GM12874 (cell line): ENCODE results near the gene PAQR5.

ENCODE experiments used
- TF ChIP-seq, protein P1 (sequence below): IDR thresholded peaks from 2 replicates; pipeline ENCODE4 v1.5.1; 2011; ENCODE audit warnings: low read depth, mild to moderate bottlenecking, control low read depth, low read length, moderate library complexity; ENCODE audit not compliant: insufficient read depth

Gene PAQR5, protein sequence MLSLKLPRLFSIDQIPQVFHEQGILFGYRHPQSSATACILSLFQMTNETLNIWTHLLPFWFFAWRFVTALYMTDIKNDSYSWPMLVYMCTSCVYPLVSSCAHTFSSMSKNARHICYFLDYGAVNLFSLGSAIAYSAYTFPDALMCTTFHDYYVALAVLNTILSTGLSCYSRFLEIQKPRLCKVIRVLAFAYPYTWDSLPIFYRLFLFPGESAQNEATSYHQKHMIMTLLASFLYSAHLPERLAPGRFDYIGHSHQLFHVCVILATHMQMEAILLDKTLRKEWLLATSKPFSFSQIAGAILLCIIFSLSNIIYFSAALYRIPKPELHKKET

DNA sequence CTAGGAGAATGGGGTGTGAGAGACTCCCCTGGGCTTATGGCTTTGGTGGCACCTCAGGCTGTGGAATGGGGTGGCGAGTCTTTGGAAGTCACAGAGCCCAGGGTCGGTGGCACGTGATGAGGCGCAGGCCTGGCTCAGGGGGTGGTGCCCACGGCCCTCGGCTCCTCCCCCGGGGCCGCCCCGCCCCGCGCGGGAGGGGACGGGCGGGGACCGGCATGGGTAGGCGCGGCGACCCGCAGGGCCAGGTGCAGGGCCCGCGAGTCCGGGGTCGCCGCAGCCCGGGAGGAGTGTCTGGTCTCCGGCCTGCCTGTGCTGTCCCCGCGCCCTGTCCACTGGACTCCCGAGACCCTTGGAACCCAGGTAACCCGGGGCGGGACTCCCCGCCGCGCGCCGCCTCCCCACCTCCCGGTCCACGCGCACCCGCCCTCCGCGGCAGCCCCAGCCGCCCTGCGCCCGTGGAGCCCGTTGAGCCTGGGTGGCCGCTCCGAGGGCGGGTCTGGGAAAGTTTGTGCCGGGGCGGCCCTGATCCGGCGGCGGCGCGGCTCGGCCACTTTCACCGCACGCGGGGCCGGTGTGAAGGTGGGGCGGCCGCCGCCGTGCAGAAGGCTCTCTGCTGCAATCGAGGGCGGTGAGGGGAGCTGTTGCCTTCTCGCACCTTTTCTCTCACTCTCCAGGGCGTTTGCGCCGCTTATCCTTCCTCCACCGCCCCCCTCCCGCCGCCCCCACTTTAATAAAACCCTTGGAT is at the start of gene PAQR5:
PAQR5 (plus strand) TSS at position 216 of the 745 bp plus-strand sequence. CDS start 61,169 bp downstream, outside the sequence.
- TF ChIP-seq, protein P1, sequence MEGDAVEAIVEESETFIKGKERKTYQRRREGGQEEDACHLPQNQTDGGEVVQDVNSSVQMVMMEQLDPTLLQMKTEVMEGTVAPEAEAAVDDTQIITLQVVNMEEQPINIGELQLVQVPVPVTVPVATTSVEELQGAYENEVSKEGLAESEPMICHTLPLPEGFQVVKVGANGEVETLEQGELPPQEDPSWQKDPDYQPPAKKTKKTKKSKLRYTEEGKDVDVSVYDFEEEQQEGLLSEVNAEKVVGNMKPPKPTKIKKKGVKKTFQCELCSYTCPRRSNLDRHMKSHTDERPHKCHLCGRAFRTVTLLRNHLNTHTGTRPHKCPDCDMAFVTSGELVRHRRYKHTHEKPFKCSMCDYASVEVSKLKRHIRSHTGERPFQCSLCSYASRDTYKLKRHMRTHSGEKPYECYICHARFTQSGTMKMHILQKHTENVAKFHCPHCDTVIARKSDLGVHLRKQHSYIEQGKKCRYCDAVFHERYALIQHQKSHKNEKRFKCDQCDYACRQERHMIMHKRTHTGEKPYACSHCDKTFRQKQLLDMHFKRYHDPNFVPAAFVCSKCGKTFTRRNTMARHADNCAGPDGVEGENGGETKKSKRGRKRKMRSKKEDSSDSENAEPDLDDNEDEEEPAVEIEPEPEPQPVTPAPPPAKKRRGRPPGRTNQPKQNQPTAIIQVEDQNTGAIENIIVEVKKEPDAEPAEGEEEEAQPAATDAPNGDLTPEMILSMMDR, result no peak

- TF ChIP-seq, protein P1, result no peak
Measured at GRCh38 chr15:69253156-69253555, 45.6 kb upstream of the PAQR5 start.

DNA sequence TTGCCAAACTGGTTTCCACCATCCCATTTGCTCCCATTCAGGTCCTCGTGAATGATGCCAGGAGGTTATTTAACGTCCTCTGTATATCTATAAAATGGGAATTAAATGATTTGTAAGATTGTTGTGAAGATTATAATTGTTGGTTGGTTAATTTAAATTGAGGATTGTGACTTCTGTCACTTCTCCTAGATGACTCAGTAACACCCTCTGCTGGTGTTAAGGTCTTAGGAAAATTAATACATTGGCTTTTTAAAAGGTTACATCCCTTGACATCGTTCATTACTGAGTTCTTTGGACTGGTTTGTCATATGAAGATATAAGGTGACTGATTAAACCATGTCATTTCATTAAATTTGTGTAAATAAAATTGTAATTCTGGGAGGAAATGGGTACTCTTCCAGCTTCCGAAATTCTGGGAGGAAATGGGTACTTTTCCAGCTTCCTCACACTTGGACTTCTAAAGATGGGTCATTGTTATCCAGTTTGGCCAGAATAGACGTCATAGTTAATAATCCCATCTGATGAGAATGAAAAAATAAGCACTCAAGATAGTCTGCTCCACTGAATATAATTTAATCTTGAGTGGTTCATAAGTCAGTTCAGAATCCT is 33.3 kb upstream of the PAQR5 start:
- TF ChIP-seq, protein P1, result peak; percentile 24; the same call in 1 of the 2 replicates

- TF ChIP-seq, protein P1, result no peak
Measured at GRCh38 chr15:69271217-69271616, 27.5 kb upstream of the PAQR5 start.

- TF ChIP-seq, protein P1, result no peak
Measured at GRCh38 chr15:69272139-69272538, 26.6 kb upstream of the PAQR5 start.

- TF ChIP-seq, protein P1, result no peak
Measured at GRCh38 chr15:69272891-69273290, 25.8 kb upstream of the PAQR5 start.

GRCh38 chr15:69275074-69275670 is 23.5 kb upstream of the PAQR5 start:
- TF ChIP-seq, protein P1, result no peak
